ENCODE data around the gene HIRIP3.
A peak's percentile ranks its signal among the peaks of the same experiment; 100 is the strongest.

Gene HIRIP3

DNA sequence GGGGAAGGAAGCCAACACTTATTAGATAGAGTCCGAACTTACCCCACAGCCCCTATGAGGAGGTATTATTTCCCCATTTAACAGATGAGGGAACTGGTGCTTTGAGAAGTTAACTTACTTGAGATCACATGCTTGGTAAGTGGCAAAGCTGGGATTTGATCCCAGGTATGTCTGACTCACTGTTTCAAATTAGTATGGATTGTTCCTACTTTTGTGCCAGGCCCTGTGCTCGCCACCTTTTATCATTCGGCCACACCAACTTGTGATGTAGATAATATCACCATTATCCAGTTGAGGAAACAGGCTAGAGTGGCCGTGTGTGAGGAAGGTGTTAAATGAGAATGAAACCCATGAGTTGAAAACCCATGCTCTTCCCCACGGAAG lies 10.7 kb downstream of the HIRIP3 start:
- no peak for DNase-seq

DNA sequence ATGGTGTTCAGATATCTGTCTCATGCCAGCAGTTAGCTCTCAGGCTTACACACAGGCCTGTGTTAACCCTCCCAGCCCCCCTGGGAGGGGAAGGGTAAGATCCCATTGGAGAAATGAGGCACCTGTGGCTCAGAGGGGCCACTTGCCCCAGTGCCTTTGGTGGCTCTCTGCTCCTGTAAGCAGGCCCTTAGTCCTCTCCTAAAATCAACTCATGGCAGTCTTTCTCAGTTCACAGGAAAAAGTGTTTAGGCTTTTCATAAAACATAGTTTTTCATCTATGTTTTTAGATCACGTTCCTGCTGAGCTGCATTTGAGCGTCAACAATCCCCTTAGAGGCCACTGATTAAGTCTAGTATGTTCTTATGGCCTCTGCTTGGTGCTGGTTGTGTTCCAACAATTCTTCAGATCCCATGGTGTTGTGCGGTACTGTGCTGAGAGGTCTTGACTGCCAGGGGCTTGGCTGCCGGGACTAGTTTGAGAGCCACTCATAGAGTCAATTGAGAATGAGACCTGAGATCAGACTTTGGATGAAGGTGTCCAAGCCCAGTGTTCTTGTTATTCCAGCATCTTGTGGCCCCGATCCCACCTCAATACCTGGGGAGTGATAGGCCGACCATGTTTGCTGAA lies 11.2 kb downstream of the HIRIP3 start:
- DNase-seq, result no peak

GRCh38 chr16:29983420-29984136 lies 11.8 kb downstream of the HIRIP3 start:
- DNase-seq, result no peak

DNA sequence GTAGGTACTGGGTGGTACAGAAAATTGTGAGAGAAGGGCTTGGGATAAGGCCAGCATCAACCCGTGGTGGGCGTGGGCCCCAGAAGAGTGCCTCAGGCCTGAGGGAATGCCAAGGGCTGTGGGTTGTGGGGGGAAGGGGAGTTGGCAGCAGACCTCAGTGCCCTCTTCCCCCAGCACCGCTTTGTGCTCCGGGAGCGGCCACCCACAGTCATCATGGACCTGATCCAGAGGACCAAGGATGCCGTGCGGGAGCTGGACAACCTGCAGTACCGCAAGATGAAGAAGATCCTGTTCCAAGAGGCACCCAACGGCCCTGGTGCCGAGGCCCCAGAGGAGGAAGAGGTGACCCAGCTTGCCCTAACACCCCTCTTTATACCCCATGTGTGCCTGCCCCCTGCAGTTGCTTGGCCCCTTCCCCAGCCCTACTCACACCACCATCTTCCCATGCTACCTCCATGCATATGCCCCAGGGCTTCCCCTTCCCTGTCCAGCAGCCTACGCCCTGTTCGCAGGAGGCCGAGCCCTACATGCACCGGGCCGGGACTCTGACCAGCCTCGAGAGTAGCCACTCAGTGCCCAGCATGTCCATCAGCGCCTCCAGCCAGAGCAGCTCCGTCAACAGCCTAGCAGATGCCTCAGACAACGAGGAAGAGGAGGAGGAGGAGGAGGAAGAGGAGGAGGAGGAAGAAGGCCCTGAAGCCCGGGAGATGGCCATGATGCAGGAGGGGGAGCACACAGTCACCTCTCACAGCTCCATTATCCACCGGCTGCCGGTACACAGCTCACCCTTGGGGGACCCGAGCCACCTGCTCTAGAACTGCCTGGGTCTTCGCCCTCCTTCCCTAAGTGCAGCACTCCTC lies 12.6 kb downstream of the HIRIP3 start:
- no peak for DNase-seq

GRCh38 chr16:29978564-29979270 lies 16.7 kb downstream of the HIRIP3 start:
- DNase-seq, result no peak

DNA sequence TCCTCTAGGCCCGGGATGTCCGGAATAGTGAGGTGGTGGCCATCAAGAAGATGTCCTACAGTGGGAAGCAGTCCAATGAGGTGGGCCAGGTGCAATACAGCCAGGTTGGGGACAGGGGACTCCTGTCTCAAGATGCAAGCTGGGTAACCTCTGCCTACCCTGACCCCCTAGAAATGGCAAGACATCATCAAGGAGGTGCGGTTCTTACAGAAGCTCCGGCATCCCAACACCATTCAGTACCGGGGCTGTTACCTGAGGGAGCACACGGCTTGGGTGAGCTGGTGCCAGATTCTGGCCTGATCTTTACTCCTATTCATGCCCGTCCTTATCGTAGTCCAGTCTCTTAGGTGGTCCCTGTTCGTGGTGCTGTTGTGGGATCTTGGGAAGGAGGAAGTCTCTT lies 17.3 kb downstream of the HIRIP3 start:
- DNase-seq, result no peak

DNA sequence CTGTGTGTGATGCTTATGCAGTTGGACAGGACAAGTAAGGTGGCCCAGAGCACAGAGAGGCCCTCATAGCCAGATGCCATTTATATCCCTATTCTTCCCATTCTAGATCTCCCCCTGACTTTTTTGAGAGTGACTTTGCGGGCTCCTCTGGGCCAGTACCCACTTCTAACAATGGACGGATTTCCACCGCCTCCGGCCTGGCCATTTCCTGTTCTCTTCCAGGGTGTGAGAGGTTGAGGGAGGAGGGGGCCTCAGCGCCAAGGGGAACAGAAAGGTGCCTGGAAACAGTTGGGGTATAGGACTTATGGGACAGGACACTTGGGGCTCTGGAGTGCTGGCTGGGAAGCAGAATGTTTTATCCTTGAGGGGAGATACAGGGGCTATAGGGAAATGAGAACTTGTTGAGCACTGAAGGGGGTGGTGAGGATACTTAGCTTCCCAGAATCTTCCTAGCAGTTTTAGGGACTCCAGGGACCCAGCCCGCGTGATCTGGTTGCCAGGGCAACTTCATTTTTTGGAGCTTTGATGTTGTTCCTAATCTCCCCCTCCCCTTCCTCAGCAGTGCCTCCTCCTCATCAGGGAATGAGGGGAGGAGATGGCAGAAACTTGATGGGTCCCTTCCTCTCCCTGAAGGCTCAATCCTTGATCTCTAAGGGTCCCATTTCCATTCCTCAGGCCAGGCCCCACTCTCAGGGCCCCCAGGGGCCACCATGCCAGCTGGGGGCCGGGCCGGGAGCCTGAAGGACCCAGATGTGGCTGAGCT lies 18.2 kb downstream of the HIRIP3 start:
- DNase-seq, result no peak

DNA sequence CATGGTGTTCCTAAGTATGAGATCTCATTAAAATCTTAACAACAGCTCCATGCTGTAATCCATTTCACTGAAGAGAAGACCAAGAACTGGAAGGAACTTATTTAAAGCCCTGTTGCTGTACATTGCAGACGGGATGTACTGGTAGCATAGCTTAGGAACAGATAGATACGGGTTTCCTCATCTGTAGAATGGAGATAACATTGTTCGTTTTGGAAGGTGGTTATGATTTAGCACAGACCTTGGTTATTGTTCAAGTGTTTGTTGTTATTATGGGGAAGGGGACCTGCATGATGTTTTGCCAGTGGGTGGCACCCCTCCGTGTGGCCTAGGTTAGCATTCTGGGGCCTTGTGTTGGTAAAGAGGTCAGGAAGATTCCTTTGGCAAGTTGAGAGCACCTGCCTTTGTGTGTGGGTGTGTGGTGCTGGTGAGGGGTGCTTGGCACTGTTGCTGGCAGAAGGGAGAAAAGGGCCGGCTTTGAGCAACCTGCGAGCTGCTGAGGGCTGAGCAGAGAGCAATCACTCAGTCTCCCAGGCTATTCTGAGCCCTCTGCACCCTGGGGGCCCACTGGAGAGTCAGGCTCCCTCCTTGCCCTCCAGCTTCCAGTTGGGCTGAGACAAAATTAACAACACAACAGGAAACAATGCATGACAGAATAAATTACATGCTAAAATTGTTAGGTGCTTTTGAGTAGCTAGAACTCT lies 19.5 kb downstream of the HIRIP3 start:
- DNase-seq, result no peak

- no peak for DNase-seq
These were observed 20.3 kb downstream of the HIRIP3 start for GRCh38 chr16:29975134-29975538.

- peak in 3 of 58 donors; percentile 3 to 31 (median 17) for DNase-seq
These were observed 20.9 kb downstream of the HIRIP3 start for GRCh38 chr16:29974291-29975133.

GRCh38 chr16:29973384-29974246 lies 21.8 kb downstream of the HIRIP3 start, which contains the start of gene TAOK2:
TSS of gene TAOK2 (plus strand) at chr16:29973868. CDS start at chr16:29977773, 3,905 bp downstream.
- DNase-seq, result peak; percentile 73 to 100 (median 99)

DNA sequence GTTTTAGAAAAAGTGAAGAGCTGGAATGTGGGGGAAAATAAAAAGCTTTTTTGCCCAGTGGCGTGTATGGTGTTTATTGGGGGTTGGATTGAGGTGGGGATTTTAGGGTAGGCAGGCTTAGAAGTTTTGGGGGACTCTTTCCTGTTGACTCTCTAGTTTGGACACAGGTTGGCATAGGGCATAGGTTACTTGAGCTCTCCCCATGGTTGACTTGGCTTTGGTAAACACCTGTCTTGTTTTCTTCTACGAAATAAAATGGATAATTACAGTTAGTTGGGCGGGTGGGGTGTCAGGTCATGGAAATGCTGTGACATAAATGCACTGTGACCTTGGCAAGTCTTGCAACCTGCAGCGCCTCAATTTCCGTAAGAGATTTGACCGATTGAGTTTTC lies 22.4 kb downstream of the HIRIP3 start:
- no peak for DNase-seq

GRCh38 chr16:29972500-29972899 lies 22.9 kb downstream of the HIRIP3 start:
- DNase-seq, result no peak

- no peak for DNase-seq
These were observed 24.1 kb downstream of the HIRIP3 start for GRCh38 chr16:29971304-29971703.

- DNase-seq, result no peak
These were observed 27.2 kb downstream of the HIRIP3 start for GRCh38 chr16:29968205-29968604.

DNA sequence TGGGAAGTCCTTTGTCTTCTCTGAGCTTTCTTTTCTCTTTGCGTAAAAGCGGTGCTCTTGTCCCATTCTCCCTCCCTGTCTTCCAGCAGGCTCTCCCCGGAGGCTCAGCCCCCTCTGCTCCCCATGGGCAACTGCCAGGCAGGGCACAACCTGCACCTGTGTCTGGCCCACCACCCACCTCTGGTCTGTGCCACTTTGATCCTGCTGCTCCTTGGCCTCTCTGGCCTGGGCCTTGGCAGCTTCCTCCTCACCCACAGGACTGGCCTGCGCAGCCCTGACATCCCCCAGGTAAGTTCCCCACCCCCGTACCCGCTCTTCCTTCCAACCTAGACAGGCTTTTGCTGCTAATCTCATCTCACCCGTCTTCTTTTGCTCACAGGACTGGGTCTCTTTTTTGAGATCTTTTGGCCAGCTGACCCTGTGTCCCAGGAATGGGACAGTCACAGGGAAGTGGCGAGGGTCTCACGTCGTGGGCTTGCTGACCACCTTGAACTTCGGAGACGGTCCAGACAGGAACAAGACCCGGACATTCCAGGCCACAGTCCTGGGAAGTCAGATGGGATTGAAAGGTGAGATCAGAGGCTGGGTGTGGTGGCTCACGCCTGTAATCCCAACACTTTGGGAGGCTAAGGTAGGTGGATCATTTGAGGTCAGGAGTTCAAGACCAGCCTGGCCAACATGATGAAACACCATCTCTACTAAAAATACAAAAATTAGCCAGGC lies 32.2 kb downstream of the HIRIP3 start:
- DNase-seq, result no peak

DNA sequence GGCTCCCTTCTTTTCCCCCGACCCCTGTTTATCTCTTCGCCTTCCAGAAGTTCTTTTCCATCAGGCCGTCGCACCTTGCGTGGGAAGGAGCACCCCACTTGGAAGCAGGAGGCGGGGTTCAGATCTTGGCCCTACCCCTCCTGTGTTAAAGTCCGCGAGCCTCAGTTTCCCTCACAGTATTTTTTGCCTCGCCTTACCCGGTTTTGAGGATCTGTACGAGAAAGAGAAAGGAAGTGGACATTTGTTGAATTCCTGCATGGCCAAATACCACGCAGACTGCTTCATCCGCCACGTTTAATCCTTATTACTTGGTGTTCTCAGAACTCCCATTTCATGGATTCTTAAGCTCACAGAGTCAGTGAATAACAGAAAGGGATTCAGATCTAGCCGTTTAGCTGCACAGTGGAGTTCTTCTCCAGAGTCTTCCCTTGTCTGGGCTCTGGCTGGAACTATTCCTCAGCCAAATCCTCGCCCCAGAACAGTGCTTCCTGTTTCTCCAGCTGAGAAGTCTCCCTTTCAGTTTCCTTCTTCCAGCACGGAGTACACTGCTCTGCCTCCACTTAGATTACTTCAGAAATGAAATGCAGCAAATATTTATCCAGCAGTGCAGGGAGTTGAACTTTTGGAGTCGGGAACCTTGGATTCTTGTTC lies 32.9 kb downstream of the HIRIP3 start:
- DNase-seq, result peak in 10 of 58 donors; percentile 5 to 55 (median 32)
